GM19395 (cell line): ENCODE results near the gene ADAM11.
"Not testable (repeated sequence)": the region's sequence is repeated elsewhere in the genome, so short reads cannot be mapped to it uniquely, and the experiment has no call there.

Experiments used
- ATAC-seq: cut with Tn5 transposase; IDR thresholded peaks from one replicate; pipeline ENCODE4 v1.9.1; 2021; ENCODE audit warnings: mild to moderate bottlenecking, moderate library complexity; ENCODE audit not compliant: unreplicated experiment

The ADAM11 gene

DNA sequence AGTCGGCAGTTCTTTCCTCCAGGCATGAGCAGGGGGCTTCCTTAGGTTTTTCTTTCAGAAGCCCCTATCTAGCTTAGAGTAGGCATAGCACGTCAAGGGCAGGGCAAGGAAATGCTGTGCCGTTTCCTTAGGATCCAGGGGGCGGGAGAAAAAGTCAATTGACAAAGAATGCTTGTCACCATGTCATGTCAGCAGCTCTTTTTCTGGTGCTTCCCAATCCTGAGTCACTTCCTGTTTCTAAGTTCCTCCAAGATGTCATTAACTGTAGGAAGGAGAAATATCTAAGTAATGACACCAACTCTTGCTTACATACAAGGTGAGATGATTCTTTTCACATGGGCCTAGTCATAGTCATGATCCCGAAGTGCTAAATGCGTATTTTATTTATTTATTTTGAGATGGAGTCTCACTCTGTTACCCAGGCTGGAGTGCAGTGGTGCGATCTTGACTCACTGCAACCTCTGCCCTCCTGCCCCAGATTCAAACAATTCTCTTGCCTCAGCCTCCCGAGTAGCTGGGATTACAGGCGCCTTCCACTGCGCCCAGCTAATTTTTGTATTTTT lies 36.1 kb downstream of the ADAM11 start:
- ATAC-seq = no peak

DNA sequence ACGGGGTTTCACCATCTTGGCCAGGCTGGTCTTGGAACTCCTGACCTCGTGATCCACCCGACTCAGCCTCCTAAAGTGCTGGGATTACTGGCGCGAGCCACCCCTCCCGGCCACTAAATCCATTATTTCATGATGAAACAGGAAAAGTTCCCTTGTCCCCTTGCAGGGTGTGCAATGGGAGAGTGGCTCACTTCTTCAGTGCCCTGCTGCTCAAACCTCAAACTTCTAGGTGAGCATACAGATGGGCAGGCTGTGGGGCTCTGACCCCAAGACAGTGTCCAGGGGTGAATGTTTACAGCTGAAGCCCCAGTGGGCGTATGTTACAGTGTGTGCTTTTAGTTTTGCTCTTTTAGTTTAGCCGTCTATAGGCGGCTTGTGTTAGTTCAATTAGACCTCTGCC lies 36.6 kb downstream of the ADAM11 start:
- no peak for ATAC-seq

DNA sequence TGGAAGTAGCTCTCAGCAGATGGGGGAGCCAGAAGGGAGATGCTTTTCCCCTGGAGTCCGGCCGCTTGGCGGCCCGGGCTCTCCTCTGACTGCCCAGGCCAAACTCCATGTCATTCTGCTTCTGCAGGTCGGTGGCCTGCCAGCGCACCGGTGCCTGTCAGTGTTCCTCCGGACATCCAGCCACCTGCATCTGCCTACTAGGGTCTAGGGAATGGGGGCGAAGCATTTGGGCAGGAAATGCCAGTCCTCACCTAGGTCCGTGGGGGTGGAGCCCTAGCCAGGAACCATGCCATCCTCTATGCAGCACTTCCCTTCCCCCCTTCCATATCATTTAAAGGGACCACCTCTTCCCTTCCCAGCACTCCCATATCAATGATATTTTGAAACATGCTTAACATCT lies 37.1 kb downstream of the ADAM11 start:
- ATAC-seq = no peak

DNA sequence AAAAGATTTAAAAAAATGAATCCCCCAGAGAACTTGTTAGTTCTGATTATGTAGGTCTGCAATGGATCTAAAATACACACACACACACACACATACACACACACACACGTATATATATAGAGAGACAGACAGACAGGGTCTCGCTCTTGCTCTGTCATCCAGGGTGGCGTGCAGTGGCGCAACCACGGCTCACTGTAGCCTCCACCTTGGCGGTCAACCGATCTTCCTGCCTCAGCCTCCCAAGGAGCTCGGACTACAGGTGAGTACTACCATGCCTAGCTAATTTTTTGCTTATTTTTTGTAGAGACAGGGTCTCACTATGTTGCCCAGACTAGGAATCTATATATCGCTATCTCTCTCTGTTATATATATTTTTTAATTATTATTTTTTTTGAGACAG lies 37.9 kb downstream of the ADAM11 start:
- no peak for ATAC-seq

DNA sequence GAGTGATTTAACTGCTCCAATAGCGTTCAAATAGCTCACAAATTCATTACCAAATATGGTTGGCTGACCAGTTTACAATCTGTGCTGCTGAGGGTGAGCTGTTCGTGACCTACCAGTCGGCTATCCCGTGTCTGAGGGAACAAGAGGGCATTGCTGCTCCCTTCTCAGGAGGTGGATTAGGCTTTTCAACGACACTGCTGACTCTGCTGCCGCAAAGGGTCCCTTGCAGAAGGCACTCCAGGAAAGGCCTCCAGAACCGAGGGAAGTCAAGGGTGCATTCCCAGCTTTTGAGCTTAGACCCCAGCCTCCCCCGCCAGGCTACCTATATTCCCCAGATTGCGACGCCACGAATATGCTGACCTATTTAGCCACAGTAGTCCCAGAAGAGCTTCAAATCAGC lies 39.0 kb downstream of the ADAM11 start:
- ATAC-seq = no peak

DNA sequence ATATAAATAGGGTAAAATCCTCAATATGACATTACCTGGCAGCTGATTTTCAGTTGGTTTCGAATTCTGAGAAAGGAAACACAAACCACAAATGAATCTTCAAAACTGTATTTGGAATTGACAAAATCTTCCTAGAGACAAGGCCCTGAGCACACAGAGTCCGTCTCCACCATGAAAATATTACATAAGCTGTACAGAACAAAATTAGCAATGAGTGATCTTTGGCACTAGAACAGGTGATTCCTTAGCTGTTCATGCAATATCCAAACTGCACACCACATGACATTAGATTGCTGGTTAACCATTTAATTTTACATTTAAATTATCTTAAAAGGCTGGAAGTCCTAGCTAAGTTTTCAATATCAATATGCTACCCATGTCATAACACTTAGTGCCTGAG lies 39.6 kb downstream of the ADAM11 start:
- ATAC-seq = no peak

DNA sequence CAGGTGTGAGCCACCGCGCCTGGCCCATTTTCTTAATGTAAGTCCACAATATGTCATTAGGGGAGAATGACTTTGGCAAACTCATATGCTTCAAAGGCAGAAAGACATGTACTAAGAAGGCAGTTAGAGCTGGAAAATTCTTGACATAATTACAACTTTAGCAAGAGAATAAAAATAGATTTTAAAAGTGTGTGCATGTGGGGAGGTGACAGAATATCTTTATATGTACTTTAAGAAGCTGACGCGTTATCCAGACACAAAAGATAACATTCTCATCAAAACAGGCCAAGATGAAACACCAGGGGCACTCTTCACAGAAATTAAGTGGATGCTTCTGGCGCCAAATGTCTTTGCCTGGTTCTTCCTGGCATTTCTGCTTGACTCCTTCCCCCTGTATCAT lies 43.1 kb downstream of the ADAM11 start:
- ATAC-seq = no peak

DNA sequence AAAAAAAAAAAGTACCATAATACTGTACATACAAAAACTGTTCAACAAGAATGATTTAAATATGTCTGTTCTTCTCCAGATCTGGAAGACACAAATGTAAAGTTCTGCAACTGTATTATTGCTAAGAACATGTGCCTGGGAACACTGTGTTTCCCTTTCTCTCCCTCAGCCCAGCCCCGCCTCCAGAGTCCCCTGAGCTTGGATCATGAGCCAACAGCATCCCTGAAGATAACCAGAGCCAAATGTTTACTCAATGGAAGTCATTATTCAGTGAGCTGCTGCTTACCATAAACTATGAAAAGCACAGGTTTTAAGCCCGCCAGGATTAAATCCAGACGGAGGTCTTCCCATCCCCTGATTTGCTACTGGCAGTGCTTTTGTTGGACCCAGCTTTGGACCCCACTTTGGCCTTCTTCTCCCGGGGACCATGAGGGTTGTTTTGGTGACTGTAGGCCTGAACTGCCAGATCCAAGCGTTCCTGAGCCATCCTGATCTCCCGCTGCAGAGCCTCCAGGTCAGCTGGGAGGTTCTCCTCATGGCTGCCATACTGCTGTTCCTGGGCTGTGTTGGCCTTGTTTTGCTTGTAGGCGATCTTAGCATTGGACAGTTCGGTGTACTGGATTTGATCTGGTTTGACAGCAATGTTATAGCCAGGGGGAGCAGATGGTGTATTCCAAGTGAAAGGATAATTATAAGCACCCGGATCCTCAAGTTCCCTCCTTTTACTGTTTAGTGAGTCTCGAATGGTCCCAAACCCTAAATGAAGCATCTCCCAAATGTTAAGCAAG lies 45.7 kb downstream of the ADAM11 start:
- no peak for ATAC-seq

DNA sequence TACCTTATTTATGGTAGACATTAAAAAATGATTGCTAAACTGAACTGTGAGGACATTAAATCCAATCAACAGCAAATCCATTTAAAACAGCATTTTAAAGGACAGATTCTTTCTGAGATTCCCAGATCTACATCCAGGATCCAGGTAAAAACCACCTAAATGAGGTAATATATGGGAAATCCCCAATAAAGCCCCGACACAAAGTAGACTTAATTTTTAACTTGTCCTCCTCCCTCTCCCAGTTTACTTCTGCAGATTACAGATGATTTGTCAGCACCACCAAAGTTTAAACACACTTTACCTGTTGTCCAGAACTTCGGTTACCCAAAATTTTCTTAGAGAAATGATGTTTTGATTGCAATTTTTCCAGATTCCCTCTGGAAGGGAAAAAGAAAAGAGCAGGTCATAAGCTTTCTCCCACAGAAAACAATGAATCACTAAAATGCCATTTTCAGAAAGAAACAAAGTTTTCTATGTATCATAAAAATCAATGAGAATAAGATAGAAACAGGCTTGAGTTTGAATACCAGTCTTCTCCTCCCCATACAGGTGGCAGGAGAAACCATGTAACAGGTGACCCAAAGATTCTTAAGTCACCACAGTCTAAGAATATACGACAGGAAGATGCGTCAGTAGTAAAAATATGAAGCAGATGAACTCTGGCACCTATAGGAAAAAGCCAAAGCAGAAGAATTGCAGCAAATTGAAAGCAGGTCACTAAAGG lies 48.5 kb downstream of the ADAM11 start:
- ATAC-seq = no peak

DNA sequence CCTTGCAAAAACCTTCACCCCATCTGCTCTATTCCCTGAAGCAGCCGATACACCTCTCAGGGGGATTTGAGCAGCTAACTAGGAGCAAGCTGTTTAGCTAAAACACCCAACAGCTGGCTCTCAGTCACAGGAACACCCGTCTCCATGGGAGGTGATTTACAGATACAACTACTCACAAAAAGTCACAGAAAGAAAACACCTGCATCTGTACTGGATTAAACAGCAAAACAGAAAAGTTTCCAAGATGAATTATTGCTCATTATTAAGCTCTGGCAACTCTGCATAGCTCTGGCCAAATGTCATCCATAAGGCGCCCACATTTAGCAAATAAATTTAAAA lies 49.0 kb downstream of the ADAM11 start:
- ATAC-seq = no peak

DNA sequence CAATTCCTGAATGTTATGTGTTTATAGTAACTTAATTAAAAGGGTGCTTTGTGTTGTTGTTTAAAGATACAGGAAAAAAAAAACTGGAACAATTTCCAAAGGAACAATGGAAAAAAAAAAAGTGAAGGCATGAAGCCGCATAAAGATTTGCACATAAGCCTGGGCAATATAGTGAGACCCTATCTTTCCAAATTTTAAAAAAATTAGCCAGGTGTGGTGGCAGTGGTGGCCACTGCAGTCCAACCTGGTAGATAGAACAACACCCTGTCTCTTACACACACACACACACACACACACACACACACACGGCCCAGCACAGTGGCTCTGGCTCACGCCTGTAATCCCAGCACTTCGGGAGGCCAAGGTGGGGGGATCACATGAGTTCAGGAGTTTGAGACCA lies 49.4 kb downstream of the ADAM11 start:
- no peak for ATAC-seq

DNA sequence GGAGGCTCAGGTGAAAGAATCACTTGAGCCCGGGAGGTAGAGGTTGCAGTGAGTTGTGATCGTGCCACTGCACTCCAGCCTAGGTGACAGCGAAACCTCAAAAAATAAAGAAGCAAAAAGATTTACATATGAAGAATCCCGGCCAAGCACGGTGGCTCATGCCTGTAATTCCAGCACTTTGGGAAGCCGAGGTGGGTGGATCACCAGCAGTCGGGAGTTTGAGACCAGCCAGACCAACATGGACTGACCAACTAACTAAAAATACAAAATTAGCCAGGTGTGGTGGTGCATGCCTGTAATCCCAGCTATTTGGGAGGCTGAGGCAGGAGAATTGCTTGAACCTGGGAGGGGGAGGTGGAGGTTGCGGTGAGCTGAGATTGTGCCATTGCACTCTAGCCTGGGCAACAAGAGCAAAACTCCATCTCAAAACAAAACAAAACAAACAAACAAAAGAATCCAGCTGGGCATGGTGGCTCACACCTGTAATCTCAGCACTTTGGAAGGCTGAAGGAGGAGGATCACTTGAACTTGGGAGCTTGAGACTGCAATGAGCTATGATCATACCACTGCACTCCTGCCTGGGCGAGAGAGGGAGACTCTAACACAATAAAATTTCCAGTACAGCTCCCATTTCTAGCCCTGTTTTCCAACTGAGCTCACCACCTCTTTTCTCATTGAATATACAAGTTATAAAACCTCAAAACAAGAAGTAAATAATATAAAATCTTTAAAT lies 50.0 kb downstream of the ADAM11 start:
- not testable (repeated sequence) for ATAC-seq

DNA sequence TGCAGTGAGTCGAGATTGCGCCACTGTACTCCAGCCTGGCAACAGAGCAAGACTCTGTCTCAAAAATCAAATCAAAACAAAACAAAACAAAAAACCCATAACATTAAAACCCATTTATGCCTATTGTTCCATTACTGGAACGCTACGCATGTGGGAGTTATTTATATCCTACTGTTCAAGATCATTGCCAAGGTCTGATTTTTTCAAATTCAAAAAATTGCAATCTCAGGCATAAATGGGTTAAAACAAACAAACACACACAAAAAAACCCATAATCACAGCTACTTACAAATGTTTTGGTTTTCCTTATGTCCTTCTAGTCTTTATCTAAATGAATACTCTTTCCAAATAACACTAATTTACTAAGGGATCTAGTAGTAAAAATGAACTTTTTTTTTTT lies 53.5 kb downstream of the ADAM11 start:
- ATAC-seq = no peak

DNA sequence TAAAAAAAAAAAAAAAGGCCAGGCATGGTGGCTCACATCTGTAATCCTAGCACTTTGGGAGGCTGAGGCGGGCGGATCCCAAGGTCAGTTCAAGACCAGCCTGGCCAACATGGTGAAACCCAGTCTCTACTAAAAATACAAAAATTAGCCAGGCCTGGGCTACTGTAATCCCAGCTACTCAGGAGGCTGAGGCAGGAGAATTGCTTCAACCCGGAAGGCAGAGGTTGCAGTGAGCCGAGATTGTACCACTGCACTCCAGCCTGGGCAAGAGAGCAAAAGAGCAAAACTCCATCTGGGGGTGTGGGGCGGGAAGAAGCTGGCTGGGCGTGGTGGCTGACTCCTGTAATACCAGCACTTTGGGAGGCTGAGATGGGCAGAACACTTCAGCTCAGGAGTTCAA lies 59.7 kb downstream of the ADAM11 start:
- ATAC-seq = not testable (repeated sequence)

DNA sequence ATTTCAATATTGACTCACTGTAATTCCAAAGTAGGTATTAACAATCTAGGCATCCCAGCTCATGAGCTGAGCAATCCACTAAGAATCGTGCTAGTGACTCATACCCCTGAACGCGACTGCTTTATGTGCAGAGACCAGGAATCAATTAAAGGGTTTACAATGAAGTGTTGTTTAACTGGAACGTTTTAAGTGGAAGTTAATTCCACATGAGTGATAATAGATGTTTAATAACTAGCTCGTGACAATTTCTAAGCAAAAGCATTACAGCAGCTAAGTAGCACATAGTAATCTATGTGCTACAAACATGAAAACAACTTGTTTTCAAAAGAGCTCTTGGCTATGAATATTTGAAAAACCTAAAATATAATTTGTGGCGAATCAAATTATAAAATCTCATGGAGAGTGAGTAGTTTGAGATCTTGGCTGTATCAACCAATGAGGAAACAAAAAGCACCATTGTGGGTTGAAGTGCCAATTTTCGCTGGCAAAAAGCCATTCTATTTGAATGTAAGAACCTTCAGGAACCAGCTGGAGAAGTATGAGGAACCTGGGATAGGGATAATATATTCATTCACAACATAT lies 61.9 kb downstream of the ADAM11 start:
- ATAC-seq = no peak

DNA sequence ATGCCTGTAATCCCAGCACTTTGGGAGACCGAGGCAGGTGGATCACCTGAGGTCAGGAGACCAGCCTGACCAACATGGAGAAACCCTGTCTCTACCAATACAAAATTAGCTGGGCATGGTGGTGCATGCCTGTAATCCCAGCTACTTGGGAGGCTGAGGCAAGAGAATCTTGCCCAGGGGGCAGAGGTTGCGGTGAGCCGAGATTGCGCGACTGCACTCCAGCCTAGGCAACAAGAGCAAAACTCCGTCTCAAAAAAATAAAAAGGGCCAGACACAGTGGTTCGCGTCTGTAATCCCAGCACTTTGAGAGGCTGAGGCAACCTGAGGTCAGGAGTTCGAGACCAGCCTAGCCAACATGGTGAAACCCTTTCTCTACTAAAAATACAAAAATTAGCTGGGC lies 66.4 kb downstream of the ADAM11 start:
- not testable (repeated sequence) for ATAC-seq

DNA sequence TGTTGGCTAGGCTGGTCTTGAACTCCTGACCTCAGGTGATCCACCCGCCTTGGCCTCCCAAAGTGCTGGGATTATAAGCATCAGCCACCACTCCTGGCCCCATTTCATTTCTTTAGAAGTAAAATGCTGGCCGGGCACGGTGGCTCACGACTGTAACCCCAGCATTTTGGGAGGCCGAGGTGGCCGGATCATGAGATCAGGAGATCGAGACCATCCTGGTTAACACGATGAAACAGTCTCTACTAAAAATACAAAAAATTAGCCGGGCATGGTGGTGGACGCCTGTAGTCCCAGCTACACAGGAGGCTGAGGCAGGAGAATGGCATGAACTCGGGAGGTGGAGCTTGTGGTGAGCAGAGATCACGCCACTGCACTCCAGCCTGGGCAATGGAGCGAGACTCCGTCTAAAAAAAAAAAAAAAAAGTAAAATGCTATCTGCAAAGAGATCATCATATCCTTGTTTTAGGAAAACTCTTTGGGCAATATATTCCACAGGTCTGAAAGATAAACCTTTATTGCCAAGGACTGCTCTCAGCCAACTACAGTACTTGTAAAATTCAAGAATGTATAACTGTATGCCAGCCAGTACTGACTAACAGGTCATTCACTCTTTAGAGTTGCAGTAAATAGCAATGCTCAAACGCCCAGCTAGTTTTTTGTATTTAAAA lies 67.5 kb downstream of the ADAM11 start:
- ATAC-seq = no peak

DNA sequence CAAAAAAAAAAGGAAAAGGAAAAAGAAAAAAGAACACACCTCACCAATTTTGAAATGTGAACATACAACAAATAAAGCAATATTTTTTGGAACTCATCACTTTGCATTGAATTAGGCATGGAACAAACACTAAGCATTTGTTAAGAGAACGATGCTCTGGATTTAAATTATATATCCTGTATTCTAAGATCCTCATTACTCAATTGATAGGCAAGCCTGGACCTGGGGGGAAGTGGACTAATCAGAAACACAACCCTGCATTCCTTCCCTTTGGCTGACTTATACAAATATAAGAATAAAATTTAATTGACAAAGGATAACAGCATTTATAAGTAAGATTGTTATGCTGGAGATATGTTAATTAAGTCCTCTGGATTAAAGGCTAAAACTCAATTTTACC lies 69.1 kb downstream of the ADAM11 start:
- ATAC-seq = no peak

DNA sequence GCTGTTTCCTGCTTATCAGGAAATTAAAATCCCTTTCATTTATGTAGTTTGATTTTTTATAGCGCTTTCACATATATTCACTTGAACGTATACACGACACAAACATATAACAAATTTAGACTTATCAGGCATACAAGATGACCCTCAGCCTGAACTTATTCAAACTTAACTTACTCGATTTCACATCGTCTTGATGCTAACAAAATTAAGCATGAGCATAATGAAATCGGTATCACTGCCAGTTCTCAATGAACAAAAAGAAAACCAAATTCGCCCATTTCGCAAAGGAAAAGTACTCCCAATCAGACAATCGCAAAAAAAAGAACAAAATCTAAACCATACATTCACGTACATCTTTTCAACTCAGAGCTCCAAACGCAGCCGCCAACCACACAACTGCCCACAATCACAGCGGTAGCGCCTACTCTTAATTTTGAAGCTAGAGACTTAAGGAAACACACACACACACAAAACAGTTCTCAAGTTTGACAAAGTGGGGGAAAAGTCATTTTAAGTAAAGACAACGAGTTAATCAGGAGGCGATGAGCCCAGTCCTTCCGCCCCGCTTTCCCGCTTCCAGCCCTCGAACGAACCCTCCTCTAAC lies 70.2 kb downstream of the ADAM11 start:
- ATAC-seq = no peak
